NB4 (cell line): ENCODE measurements around the gene OR6B3.

Source experiments
- CTCF ChIP-seq: IDR thresholded peaks from one replicate; pipeline ENCODE4 v1.5.1; 2012; ENCODE audit warnings: low read depth, low read length
- POLR2A ChIP-seq: IDR thresholded peaks from 2 replicates; pipeline ENCODE4 v1.6.1; 2011; ENCODE audit warnings: mild to moderate bottlenecking; ENCODE audit not compliant: insufficient read length; ENCODE audit errors: extremely low read depth

- no peak for TF ChIP-seq CTCF
- no peak for TF ChIP-seq POLR2A
Observed at GRCh38 chr2:240095556-240096523, 42.5 kb upstream of the OR6B3 start.
